WTC11 (cell line): ENCODE measurements around the gene LRRC7. TPM values are rescaled to one million over a fixed set of nuclear protein-coding genes. Genes with fewer than 3 reads are reported as not detected.

Source experiments
- ATAC-seq: fragments of 200-7000 bp; cut with Tn5 transposase; 2 replicates; pipeline ENCODE4 v1.10.0; 2021; ENCODE audit warnings: mild to moderate bottlenecking, moderate library complexity
- CTCF ChIA-PET: fragments of 300-600 bp; sonication (Branson Sonifier 250); formaldehyde crosslinking; loops from one replicate; lab custom pipeline; 2021; ENCODE audit warnings: antibody characterized with exemption; lab: Charles Lee
- POLR2A ChIA-PET: fragments of 350-600 bp; sonication (Branson Sonifier 250); formaldehyde crosslinking; loops from one replicate; lab custom pipeline; 2021; ENCODE audit warnings: antibody characterized with exemption; lab: Charles Lee
- DNase-seq: peaks from one replicate; pipeline ENCODE4 v3.0.0; 2021; ENCODE audit warnings: low spot score
- H3K27ac Mint-ChIP-seq: 2 replicates; pipeline ENCODE4 v1.8.0; 2021; ENCODE audit warnings: mixed read lengths
- H3K27me3 Mint-ChIP-seq: 2 replicates; pipeline ENCODE4 v1.8.0; 2021; ENCODE audit warnings: low read depth, mild to moderate bottlenecking, moderate library complexity, mixed read lengths
- H3K36me3 Mint-ChIP-seq: 2 replicates; pipeline ENCODE4 v1.8.0; 2021; ENCODE audit warnings: mixed read lengths
- H3K4me1 Mint-ChIP-seq: 2 replicates; pipeline ENCODE4 v1.8.0; 2022; ENCODE audit warnings: mixed read lengths
- H3K4me3 Mint-ChIP-seq: 2 replicates; pipeline ENCODE4 v1.8.0; 2021; ENCODE audit warnings: mild to moderate bottlenecking, moderate library complexity, mixed read lengths
- H3K9me3 Mint-ChIP-seq: 2 replicates; pipeline ENCODE4 v1.8.0; 2021; ENCODE audit warnings: mixed read lengths
- CBFB ChIP-seq: sonication (generic); formaldehyde crosslinking; IDR thresholded peaks from 2 replicates; pipeline ENCODE4 v1.8.1; 2022; ENCODE audit warnings: mild to moderate bottlenecking, low read depth, missing genetic modification reagents
- CREM ChIP-seq: sonication (generic); formaldehyde crosslinking; IDR thresholded peaks from 2 replicates; pipeline ENCODE4 v1.8.1; 2022; ENCODE audit warnings: mild to moderate bottlenecking, missing genetic modification reagents, moderate library complexity
- EMX1 ChIP-seq: fragments of 250-450 bp; sonication (Bioruptor Pico); IDR thresholded peaks from 2 replicates; pipeline ENCODE4 v1.8.0; 2021; ENCODE audit warnings: mild to moderate bottlenecking
- GABPB1 ChIP-seq: sonication (generic); formaldehyde crosslinking; IDR thresholded peaks from 2 replicates; pipeline ENCODE4 v1.8.1; 2023; ENCODE audit warnings: mild to moderate bottlenecking, missing genetic modification reagents
- HMGA2 ChIP-seq: fragments of 250-450 bp; sonication (Bioruptor Pico); IDR thresholded peaks from 2 replicates; pipeline ENCODE4 v1.4.0; 2021; ENCODE audit warnings: mild to moderate bottlenecking, moderate library complexity
- NR2C2 ChIP-seq: sonication (generic); formaldehyde crosslinking; IDR thresholded peaks from 2 replicates; pipeline ENCODE4 v1.8.0; 2022; ENCODE audit warnings: mild to moderate bottlenecking, missing genetic modification reagents
- RORB ChIP-seq: fragments of 250-450 bp; sonication (Bioruptor Pico); IDR thresholded peaks from 2 replicates; pipeline ENCODE4 v1.9.0; 2021; ENCODE audit warnings: mild to moderate bottlenecking
- SMAD3 ChIP-seq: sonication (generic); formaldehyde crosslinking; IDR thresholded peaks from 2 replicates; pipeline ENCODE4 v1.8.0; 2022; ENCODE audit warnings: missing genetic modification reagents, mild to moderate bottlenecking, borderline replicate concordance
- SP1 ChIP-seq: sonication (generic); formaldehyde crosslinking; conservative IDR thresholded peaks from 2 replicates; pipeline ENCODE4 v1.8.1; 2022; ENCODE audit warnings: missing genetic modification reagents
- TCF7 ChIP-seq: sonication (generic); formaldehyde crosslinking; IDR thresholded peaks from 2 replicates; pipeline ENCODE4 v1.8.0; 2022; ENCODE audit warnings: mild to moderate bottlenecking, low read depth, missing genetic modification reagents, moderate library complexity
- ZNF232 ChIP-seq: sonication (generic); formaldehyde crosslinking; IDR thresholded peaks from 2 replicates; pipeline ENCODE4 v1.8.0; 2022; ENCODE audit warnings: mild to moderate bottlenecking, missing genetic modification reagents
- ZNF423 ChIP-seq: fragments of 250-450 bp; sonication (Bioruptor Pico); IDR thresholded peaks from 2 replicates; pipeline ENCODE4 v2.1.2; 2022; ENCODE audit warnings: mild to moderate bottlenecking, moderate library complexity
- total RNA-seq: library from RNA; stranded (reverse); gene quantifications from 3 replicates; pipeline ENCODE4 v1.2.3, GENCODE V29; 2021
- TF ChIP-seq, protein P1 (sequence below): sonication (generic); formaldehyde crosslinking; IDR thresholded peaks from 2 replicates; pipeline ENCODE4 v1.8.0; 2022; ENCODE audit warnings: mild to moderate bottlenecking, missing genetic modification reagents
- TF ChIP-seq, protein P2 (sequence below): sonication (generic); formaldehyde crosslinking; IDR thresholded peaks from 2 replicates; pipeline ENCODE4 v1.8.1; 2023; ENCODE audit warnings: mild to moderate bottlenecking, missing genetic modification reagents
- TF ChIP-seq, protein P3 (sequence below): sonication (generic); formaldehyde crosslinking; conservative IDR thresholded peaks from 2 replicates; pipeline ENCODE4 v1.8.1; 2023; ENCODE audit warnings: mild to moderate bottlenecking, low read depth, missing genetic modification reagents, moderate library complexity
- TF ChIP-seq, protein P4 (sequence below): sonication (generic); formaldehyde crosslinking; IDR thresholded peaks from 2 replicates; pipeline ENCODE4 v1.8.0; 2022; ENCODE audit warnings: mild to moderate bottlenecking, missing genetic modification reagents
- TF ChIP-seq, protein P5 (sequence below): sonication (generic); formaldehyde crosslinking; IDR thresholded peaks from 2 replicates; pipeline ENCODE4 v1.8.1; 2023; ENCODE audit warnings: mild to moderate bottlenecking, missing genetic modification reagents
- TF ChIP-seq, protein P6 (sequence below): sonication (generic); formaldehyde crosslinking; IDR thresholded peaks from 2 replicates; pipeline ENCODE4 v1.8.0; 2022; ENCODE audit warnings: mild to moderate bottlenecking, missing genetic modification reagents
- TF ChIP-seq, protein P7 (sequence below): fragments of 250-450 bp; sonication (Bioruptor Pico); IDR thresholded peaks from 2 replicates; pipeline ENCODE4 v1.9.0; 2021; ENCODE audit warnings: moderate library complexity, mild to moderate bottlenecking, inconsistent platforms, borderline replicate concordance

LRRC7 gene
- total RNA-seq, 1 experiment from 2014 or later = not detected

DNA sequence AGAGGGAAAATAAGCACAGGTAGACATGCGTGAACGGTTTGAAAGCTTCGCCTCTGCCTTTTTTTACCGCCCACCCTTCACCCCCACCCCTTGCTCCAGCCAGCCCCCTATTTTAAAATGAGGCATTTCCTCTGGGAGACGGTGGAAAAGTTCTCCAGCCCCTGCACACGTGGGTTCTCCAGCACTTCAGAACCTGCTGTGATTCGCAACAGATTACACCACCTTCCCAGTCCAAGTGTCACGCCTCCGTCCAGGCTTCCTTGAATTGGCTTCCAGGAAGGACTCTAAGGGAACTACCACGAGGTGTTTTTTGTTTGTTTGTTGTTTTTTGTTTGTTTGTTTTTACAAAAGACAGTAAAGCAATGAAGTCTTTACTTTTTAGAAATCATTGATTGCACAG is 2.6 kb downstream of the LRRC7 start (continued):
- TF ChIP-seq, protein P1, sequence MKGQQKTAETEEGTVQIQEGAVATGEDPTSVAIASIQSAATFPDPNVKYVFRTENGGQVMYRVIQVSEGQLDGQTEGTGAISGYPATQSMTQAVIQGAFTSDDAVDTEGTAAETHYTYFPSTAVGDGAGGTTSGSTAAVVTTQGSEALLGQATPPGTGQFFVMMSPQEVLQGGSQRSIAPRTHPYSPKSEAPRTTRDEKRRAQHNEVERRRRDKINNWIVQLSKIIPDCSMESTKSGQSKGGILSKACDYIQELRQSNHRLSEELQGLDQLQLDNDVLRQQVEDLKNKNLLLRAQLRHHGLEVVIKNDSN (CRISPR knock-in tag) = no peak
- TF ChIP-seq CREM = no peak

DNA sequence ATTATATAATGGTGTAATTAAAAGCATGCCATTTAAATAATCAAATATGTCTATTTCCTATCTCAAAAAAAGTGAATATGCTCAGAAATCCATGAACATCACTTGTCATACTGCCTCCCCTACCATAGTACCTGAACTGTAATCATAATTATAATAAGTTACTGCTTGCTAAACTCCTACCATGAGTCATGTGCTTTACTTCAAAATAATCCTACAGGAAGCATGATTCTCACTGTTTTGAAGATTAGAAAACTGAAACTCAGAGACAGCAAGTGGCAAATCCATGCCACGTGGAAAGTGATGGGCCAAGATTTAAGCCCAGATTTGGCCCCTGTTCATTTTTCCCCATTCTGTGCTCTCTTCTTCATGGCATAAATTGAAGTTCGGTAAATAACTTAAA is 5.2 kb downstream of the LRRC7 start:
- peaks cover 50% of the 10 kb centered on the region for H3K27me3 Mint-ChIP-seq
- POLR2A ChIA-PET = no interaction called here

DNA sequence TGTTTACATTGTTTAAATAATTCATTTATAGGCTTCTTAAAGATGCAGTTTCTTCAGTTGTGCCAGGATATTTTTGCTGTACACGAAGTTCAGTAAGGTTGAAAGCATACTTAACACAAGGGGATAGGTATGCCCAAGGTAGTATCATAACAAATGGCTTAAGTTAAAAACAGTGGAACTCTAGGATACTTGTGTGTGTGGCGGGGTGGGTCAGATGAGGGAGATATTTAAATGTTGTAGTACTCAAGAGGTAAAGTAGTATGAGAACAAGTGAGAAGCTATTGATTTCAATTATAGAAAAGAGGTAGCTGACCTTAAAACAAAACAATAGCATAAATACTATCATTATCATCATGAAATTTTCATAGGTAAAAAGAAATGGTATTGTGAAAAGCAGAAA is 6.2 kb downstream of the LRRC7 start:
- Mint-ChIP-seq H3K9me3 (peaks cover 4% of the 10 kb centered on the region), H3K4me3 (no peak overlapping the region), H3K36me3 (no peaks in the 10 kb centered on the region), H3K27me3 (peaks cover 42% of the 10 kb centered on the region), H3K27ac (no peak overlapping the region), H3K4me1 (peaks cover 13% of the 10 kb centered on the region)
- TF ChIP-seq, protein P2, sequence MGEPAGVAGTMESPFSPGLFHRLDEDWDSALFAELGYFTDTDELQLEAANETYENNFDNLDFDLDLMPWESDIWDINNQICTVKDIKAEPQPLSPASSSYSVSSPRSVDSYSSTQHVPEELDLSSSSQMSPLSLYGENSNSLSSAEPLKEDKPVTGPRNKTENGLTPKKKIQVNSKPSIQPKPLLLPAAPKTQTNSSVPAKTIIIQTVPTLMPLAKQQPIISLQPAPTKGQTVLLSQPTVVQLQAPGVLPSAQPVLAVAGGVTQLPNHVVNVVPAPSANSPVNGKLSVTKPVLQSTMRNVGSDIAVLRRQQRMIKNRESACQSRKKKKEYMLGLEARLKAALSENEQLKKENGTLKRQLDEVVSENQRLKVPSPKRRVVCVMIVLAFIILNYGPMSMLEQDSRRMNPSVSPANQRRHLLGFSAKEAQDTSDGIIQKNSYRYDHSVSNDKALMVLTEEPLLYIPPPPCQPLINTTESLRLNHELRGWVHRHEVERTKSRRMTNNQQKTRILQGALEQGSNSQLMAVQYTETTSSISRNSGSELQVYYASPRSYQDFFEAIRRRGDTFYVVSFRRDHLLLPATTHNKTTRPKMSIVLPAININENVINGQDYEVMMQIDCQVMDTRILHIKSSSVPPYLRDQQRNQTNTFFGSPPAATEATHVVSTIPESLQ (CRISPR knock-in tag) = no peak
- TF ChIP-seq TCF7 (CRISPR knock-in tag) (no peak), SP1 (CRISPR knock-in tag) (no peak), RORB (CRISPR knock-in tag) (no peak), CBFB (CRISPR knock-in tag) (no peak), EMX1 (no peak), NR2C2 (no peak), GABPB1 (CRISPR knock-in tag) (no peak), HMGA2 (CRISPR knock-in tag) (no peak)
- TF ChIP-seq, protein P3, sequence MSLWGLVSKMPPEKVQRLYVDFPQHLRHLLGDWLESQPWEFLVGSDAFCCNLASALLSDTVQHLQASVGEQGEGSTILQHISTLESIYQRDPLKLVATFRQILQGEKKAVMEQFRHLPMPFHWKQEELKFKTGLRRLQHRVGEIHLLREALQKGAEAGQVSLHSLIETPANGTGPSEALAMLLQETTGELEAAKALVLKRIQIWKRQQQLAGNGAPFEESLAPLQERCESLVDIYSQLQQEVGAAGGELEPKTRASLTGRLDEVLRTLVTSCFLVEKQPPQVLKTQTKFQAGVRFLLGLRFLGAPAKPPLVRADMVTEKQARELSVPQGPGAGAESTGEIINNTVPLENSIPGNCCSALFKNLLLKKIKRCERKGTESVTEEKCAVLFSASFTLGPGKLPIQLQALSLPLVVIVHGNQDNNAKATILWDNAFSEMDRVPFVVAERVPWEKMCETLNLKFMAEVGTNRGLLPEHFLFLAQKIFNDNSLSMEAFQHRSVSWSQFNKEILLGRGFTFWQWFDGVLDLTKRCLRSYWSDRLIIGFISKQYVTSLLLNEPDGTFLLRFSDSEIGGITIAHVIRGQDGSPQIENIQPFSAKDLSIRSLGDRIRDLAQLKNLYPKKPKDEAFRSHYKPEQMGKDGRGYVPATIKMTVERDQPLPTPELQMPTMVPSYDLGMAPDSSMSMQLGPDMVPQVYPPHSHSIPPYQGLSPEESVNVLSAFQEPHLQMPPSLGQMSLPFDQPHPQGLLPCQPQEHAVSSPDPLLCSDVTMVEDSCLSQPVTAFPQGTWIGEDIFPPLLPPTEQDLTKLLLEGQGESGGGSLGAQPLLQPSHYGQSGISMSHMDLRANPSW = no peak
- TF ChIP-seq, protein P4, sequence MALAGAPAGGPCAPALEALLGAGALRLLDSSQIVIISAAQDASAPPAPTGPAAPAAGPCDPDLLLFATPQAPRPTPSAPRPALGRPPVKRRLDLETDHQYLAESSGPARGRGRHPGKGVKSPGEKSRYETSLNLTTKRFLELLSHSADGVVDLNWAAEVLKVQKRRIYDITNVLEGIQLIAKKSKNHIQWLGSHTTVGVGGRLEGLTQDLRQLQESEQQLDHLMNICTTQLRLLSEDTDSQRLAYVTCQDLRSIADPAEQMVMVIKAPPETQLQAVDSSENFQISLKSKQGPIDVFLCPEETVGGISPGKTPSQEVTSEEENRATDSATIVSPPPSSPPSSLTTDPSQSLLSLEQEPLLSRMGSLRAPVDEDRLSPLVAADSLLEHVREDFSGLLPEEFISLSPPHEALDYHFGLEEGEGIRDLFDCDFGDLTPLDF (CRISPR knock-in tag) = no peak
- TF ChIP-seq, protein P5, sequence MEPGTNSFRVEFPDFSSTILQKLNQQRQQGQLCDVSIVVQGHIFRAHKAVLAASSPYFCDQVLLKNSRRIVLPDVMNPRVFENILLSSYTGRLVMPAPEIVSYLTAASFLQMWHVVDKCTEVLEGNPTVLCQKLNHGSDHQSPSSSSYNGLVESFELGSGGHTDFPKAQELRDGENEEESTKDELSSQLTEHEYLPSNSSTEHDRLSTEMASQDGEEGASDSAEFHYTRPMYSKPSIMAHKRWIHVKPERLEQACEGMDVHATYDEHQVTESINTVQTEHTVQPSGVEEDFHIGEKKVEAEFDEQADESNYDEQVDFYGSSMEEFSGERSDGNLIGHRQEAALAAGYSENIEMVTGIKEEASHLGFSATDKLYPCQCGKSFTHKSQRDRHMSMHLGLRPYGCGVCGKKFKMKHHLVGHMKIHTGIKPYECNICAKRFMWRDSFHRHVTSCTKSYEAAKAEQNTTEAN (CRISPR knock-in tag) = no peak
- TF ChIP-seq, protein P6, sequence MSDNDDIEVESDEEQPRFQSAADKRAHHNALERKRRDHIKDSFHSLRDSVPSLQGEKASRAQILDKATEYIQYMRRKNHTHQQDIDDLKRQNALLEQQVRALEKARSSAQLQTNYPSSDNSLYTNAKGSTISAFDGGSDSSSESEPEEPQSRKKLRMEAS (CRISPR knock-in tag) = no peak
- TF ChIP-seq, protein P7, sequence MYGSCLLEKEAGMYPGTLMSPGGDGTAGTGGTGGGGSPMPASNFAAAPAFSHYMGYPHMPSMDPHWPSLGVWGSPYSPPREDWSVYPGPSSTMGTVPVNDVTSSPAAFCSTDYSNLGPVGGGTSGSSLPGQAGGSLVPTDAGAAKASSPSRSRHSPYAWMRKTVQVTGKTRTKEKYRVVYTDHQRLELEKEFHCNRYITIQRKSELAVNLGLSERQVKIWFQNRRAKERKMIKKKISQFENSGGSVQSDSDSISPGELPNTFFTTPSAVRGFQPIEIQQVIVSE (CRISPR knock-in tag) = no peak
- CTCF ChIA-PET = no interaction called here
- ATAC-seq = no peak
- no peak for DNase-seq
- POLR2A ChIA-PET = no interaction called here

More for the DNA sequence above, 5.2 kb downstream of the LRRC7 start:
- Mint-ChIP-seq H3K36me3 (no peaks in the 10 kb centered on the region), H3K9me3 (peaks cover 4% of the 10 kb centered on the region), H3K27ac (no peak overlapping the region), H3K4me1 (peaks cover 15% of the 10 kb centered on the region), H3K4me3 (no peak overlapping the region)
- no peak for TF ChIP-seq ZNF232 (CRISPR knock-in tag)
- TF ChIP-seq SMAD3 (CRISPR knock-in tag) = no peak
- TF ChIP-seq SP1 (CRISPR knock-in tag) = no peak
- TF ChIP-seq ZNF423 (CRISPR knock-in tag) = no peak
- TF ChIP-seq, protein P7 (CRISPR knock-in tag) = no peak
- CTCF ChIA-PET = no interaction called here
- ATAC-seq = no peak
- DNase-seq = no peak
